T47D (cell line): ENCODE results near the gene IGFLR1.

Source experiments
- DNase-seq, 2 experiments: peaks; one replicate each; pipeline versions ENCODE4 v3.0.0 to v3.0.0-alpha.2; 2011 to 2012; ENCODE audit warnings: low read depth in 1 of 2, low spot score in 1 of 2
- JUND ChIP-seq: IDR thresholded peaks from 2 replicates; pipeline ENCODE4 v1.6.1; 2012; ENCODE audit warnings: low read depth
- in situ Hi-C: cut with HindIII; loops from 2 replicates; pipeline ENCODE4 v1.10.0; 2016; ENCODE audit warnings: low sequenced_read_pairs, low pct_unique_long_range_greater_than_20kb

Gene IGFLR1

GRCh38 chr19:35757231-35757748 is 15.0 kb upstream of the IGFLR1 start:
- DNase-seq = no peak
- no peak for TF ChIP-seq JUND
- in situ Hi-C loops = no loop called here

GRCh38 chr19:35756377-35757230 is 14.4 kb upstream of the IGFLR1 start, which contains the start of gene HSPB6:
Gene HSPB6, minus strand, starts transcription at chr19:35757029. Its CDS starts 21 bp downstream, at chr19:35757008.
- TF ChIP-seq JUND = no peak
- in situ Hi-C loops = no loop called here
- no peak for DNase-seq

DNA sequence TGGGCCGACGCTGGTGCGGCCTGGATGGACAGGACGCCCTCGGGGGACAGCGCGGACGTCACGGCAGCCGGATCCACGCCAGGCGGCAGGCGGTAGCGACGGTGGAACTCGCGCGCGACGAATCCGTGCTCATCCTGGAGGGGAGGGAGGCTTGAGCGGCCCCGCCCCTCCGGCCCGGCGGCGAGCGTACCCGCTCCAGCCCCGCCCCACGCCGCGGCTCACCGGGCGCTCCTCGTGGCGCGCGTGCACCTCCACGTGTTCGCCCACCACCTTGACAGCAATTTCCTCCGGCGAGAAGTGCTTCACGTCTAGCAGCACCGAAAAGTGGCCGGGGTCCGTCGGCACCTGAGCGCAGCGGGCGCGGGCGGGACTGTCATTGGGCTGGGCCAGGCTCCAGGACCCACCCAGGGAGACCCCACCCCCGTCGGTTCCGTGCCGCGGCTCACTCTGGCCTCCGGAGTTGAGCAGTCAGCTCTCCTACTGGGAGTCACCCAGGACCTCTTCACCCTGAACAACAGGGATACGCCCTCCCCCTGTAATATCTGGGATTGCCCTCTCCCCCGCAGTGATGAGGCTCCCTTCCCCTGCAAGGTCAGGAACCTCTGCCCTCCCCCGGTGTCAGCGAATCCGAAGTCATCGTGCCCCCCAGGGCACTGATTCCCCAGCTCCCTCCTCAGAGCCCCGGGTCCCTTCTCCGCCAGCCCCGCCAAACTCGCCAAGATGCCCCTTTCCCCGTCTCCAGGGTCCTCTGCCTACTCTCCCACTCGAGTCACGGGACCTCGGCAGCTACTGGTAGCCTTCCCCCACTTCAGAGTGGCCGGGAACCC is 13.5 kb upstream of the IGFLR1 start:
- DNase-seq = no peak
- in situ Hi-C loops = no loop called here
- no peak for TF ChIP-seq JUND

DNA sequence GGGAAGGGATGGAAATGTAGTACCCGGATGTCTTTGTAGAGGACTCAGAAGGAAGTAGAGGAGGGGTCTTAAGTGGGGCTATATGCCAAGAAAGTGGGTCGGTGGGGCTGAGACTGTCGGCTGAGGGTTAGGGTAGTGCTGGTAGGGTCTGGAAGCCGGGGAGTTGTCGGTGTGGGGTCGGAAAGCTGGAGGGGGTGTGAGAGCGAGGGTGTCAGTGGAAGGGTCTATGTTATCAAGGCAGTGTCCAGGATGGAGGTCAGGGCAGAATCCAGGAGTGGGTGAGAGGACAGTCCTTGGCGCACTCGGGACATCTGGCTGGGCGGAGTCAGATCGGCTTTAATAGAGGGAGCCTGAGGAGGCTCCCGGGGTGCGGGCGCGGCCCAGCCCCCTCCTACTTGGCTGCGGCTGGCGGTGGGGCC is 12.9 kb upstream of the IGFLR1 start:
- DNase-seq = no peak
- no peak for TF ChIP-seq JUND
- in situ Hi-C loops = no loop called here

GRCh38 chr19:35754370-35755130 is 12.3 kb upstream of the IGFLR1 start:
- no peak for DNase-seq
- in situ Hi-C loops = no loop called here
- no peak for TF ChIP-seq JUND

GRCh38 chr19:35753634-35754369 is 11.6 kb upstream of the IGFLR1 start:
- TF ChIP-seq JUND = no peak
- in situ Hi-C loops = no loop called here
- no peak for DNase-seq

- no peak for TF ChIP-seq JUND
- in situ Hi-C loops = no loop called here
- no peak for DNase-seq
Measured at GRCh38 chr19:35752746-35753350, 10.6 kb upstream of the IGFLR1 start.

- no peak for TF ChIP-seq JUND
- DNase-seq = no peak
- in situ Hi-C loops = no loop called here
Measured at GRCh38 chr19:35751839-35752745, 9.8 kb upstream of the IGFLR1 start.

DNA sequence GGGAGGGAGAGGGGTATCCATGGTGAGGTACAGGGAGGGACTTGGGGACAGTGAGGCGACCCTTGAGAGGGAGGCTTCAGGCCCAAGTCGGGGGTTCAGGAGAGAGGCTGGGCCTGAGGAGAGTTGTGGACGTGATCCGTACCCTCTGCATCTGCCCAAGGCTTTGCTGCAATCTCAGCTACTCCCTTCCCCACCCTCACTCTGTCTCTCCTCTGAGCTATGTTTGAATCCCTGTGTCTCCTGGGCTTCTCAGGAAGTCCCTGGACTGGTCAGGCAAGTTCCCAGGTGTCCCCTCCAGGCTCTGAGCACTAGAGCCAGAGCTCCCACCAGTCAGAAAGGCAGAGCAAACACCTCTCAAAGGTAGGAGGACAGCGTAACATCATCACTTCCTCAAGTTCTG is 7.9 kb upstream of the IGFLR1 start:
- in situ Hi-C loops = no loop called here
- DNase-seq = peak in 1 of 2 experiments; percentile 72
- TF ChIP-seq JUND = no peak
